HG02970 (cell line): Measurements from ENCODE around the gene ZNF433.
A peak's percentile ranks its signal among the peaks of the same experiment; 100 is the strongest.
"Not testable (repeated sequence)": the region's sequence is repeated elsewhere in the genome, so short reads cannot be mapped to it uniquely, and the experiment has no call there.

ENCODE experiments used
- ATAC-seq: cut with Tn5 transposase; IDR thresholded peaks from one replicate; pipeline ENCODE4 v1.9.1; 2021; ENCODE audit warnings: mild to moderate bottlenecking, moderate library complexity, moderate number of reproducible peaks; ENCODE audit not compliant: unreplicated experiment, low FRiP score

The ZNF433 gene

GRCh38 chr19:12035220-12036172 is at the start of gene ZNF433:
Gene ZNF433, minus strand, starts transcription at chr19:12035679. Its CDS starts 140 bp downstream, at chr19:12035539.
- ATAC-seq, result peak; percentile 92

GRCh38 chr19:12083336-12083735 is 47.9 kb upstream of the ZNF433 start:
- ATAC-seq, result not testable (repeated sequence)

GRCh38 chr19:12077375-12077774 is 41.9 kb upstream of the ZNF433 start:
- no peak for ATAC-seq

GRCh38 chr19:12076331-12076730 is 40.9 kb upstream of the ZNF433 start:
- ATAC-seq, result not testable (repeated sequence)

- no peak for ATAC-seq
Measured at GRCh38 chr19:12075538-12076139, 40.2 kb upstream of the ZNF433 start.

- ATAC-seq, result peak; percentile 74
Measured at GRCh38 chr19:12064590-12065538, 29.4 kb upstream of the ZNF433 start, which contains the start of gene ZNF844. Gene ZNF844, plus strand, starts transcription at chr19:12064731. Its CDS starts 143 bp downstream, at chr19:12064874.

GRCh38 chr19:12055784-12056183 is 20.3 kb upstream of the ZNF433 start:
- no peak for ATAC-seq

GRCh38 chr19:12052497-12053169 is 17.2 kb upstream of the ZNF433 start, which contains the start of gene ZNF878:
Gene ZNF878, minus strand, starts transcription at chr19:12052961. Its CDS starts 160 bp downstream, at chr19:12052801.
- peak; percentile 78 for ATAC-seq

GRCh38 chr19:12052091-12052496 is 16.6 kb upstream of the ZNF433 start:
- peak; percentile 26 for ATAC-seq

GRCh38 chr19:12047868-12048267 is 12.4 kb upstream of the ZNF433 start:
- no peak for ATAC-seq

- ATAC-seq, result no peak
Measured at GRCh38 chr19:12043752-12044422, 8.4 kb upstream of the ZNF433 start.

- ATAC-seq, result no peak
Measured at GRCh38 chr19:12042893-12043292, 7.4 kb upstream of the ZNF433 start.

GRCh38 chr19:12034620-12035019 is 859 bp downstream of the ZNF433 start:
- ATAC-seq, result no peak

- ATAC-seq, result no peak
Measured at GRCh38 chr19:12034198-12034597, 1.3 kb downstream of the ZNF433 start.

GRCh38 chr19:12015753-12016116 is 19.7 kb downstream of the ZNF433 start:
- ATAC-seq, result no peak

- ATAC-seq, result no peak
Measured at GRCh38 chr19:12015015-12015752, 20.3 kb downstream of the ZNF433 start.

GRCh38 chr19:12000152-12000981 is 35.1 kb downstream of the ZNF433 start:
- ATAC-seq, result peak; percentile 53

- no peak for ATAC-seq
Measured at GRCh38 chr19:11995174-11995573, 40.3 kb downstream of the ZNF433 start.
